Activated naive CD8-positive, alpha-beta T cell treated with anti-CD3 and anti-CD28 coated beads, Interleukin-2, amount 50 U/mL, for 16 hours (primary cell): ENCODE measurements around the gene ASIC4.

Experiments used
- DNase-seq: peaks from one replicate; pipeline ENCODE4 v3.0.0-alpha.2; 2020; ENCODE audit warnings: low read depth, low spot score

ASIC4 gene

GRCh38 chr2:219482674-219483405 lies 31.4 kb upstream of the ASIC4 start:
- no peak for DNase-seq

GRCh38 chr2:219483451-219484342 lies 30.6 kb upstream of the ASIC4 start:
- DNase-seq: no peak

DNA sequence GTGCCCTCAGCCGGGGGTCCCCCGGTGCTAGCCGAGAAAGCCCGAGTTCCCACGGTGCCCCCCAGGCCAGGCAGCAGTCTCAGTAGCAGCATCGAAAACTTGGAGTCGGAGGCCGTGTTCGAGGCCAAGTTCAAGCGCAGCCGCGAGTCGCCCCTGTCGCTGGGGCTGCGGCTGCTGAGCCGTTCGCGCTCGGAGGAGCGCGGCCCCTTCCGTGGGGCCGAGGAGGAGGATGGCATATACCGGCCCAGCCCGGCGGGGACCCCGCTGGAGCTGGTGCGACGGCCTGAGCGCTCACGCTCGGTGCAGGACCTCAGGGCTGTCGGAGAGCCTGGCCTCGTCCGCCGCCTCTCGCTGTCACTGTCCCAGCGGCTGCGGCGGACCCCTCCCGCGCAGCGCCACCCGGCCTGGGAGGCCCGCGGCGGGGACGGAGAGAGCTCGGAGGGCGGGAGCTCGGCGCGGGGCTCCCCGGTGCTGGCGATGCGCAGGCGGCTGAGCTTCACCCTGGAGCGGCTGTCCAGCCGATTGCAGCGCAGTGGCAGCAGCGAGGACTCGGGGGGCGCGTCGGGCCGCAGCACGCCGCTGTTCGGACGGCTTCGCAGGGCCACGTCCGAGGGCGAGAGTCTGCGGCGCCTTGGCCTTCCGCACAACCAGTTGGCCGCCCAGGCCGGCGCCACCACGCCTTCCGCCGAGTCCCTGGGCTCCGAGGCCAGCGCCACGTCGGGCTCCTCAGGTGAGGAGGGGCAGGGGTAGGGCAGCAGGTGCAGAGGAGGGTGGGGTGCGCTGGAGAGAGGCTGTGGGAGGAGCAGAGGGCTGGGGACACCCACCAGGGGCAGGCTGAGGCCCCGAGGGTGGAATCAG lies 29.7 kb upstream of the ASIC4 start:
- DNase-seq: no peak

GRCh38 chr2:219485201-219485580 lies 29.1 kb upstream of the ASIC4 start:
- no peak for DNase-seq

- DNase-seq: no peak
These were observed 27.8 kb upstream of the ASIC4 start for GRCh38 chr2:219486380-219486959.

DNA sequence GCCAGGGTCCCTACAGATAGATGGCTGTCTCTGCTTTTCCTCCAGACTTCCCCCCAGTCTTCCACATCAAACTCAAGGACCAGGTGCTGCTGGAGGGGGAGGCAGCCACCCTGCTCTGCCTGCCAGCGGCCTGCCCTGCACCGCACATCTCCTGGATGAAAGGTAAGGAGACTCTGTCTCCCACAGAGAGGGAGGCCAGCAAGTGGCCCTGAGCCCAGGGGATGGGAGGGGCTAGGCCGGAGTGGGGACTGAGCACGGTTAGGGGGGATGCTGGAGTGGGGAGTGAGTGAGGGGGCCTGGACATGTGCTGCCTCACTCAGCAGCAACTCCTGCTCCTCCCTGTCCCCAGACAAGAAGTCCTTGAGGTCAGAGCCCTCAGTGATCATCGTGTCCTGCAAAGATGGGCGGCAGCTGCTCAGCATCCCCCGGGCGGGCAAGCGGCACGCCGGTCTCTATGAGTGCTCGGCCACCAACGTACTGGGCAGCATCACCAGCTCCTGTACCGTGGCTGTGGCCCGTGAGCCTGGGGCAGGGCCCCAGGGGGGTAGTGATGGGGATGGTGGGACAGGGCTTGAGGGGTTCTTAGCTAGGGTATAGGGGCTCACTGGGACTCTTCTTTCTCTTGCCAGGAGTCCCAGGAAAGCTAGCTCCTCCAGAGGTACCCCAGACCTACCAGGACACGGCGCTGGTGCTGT lies 26.0 kb upstream of the ASIC4 start:
- DNase-seq: no peak

GRCh38 chr2:219488844-219489194 lies 25.5 kb upstream of the ASIC4 start:
- no peak for DNase-seq

- no peak for DNase-seq
These were observed 25.0 kb upstream of the ASIC4 start for GRCh38 chr2:219489315-219489714.

DNA sequence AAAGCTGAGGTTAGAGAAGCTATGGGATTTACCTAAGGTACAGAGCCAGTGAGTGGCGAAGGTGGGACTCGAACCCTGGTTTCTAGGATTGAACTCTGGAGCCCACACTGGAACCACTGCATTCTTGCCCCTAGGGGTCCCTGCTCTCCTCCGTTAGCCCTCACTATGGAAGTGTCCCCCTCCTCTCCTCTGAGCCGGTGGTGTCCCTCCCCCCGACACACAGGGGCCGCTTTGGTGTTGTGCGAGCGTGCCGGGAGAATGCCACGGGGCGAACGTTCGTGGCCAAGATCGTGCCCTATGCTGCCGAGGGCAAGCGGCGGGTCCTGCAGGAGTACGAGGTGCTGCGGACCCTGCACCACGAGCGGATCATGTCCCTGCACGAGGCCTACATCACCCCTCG lies 24.1 kb upstream of the ASIC4 start:
- no peak for DNase-seq

DNA sequence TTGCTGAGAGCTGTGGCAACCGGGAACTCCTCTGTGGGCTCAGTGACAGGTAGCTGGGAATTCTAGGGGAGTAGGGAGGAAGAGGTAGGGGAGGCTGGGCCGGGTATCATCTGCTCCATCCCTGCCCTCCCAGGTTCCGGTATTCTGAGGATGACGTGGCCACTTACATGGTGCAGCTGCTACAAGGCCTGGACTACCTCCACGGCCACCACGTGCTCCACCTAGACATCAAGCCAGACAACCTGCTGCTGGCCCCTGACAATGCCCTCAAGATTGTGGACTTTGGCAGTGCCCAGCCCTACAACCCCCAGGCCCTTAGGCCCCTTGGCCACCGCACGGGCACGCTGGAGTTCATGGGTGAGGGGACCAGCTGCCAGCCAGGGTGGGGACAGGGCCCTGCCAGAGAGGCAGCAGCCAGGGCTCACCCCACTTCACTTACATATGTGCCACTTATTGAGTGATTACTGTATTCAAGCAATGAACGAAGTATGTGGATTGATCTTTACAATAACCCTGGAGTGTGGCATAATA lies 23.6 kb upstream of the ASIC4 start:
- no peak for DNase-seq

GRCh38 chr2:219491278-219491963 lies 22.9 kb upstream of the ASIC4 start:
- no peak for DNase-seq

DNA sequence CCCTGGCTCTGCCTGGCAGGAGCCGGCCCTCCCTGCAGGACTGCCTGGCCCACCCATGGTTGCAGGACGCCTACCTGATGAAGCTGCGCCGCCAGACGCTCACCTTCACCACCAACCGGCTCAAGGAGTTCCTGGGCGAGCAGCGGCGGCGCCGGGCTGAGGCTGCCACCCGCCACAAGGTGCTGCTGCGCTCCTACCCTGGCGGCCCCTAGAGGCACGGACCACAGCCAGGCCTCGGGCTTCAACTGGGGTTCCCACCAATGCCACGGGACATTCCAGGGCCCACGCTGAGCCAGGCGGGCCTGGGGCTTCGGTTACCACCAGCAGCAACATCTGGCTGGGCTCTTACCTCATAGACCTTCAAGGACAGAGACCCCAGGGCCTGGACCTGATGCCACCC lies 21.7 kb upstream of the ASIC4 start:
- no peak for DNase-seq

GRCh38 chr2:219493086-219493485 lies 21.2 kb upstream of the ASIC4 start:
- no peak for DNase-seq

DNA sequence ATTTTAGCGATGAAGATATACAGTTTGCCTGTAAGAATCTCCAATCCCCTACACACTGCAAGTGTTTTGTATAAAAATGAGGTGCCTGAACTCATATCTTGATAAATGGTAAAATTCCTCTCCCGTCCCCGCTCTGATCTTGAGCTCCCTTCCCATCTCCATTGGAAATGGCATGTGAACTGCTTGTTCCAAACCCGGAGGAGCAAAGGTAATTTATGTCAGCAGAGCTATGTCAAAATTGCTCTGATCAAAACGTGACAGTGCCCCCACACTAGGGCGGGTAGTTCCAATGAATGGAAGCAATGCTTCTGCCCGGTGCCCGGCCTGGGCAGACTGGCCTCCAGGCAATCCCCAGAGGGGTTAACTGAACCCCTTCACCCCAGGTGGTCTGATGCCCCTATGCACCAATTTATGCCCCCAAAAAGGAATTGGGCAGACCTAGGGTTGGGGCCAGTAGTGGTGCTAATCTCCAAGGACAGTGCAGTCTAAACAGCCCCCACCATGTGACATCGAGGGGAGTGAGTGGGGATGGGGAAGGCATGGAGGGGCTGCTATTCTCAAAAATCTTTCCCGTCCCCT lies 19.2 kb upstream of the ASIC4 start:
- DNase-seq: no peak

- peak; percentile 15 for DNase-seq
These were observed 18.7 kb upstream of the ASIC4 start for GRCh38 chr2:219495531-219496122.

DNA sequence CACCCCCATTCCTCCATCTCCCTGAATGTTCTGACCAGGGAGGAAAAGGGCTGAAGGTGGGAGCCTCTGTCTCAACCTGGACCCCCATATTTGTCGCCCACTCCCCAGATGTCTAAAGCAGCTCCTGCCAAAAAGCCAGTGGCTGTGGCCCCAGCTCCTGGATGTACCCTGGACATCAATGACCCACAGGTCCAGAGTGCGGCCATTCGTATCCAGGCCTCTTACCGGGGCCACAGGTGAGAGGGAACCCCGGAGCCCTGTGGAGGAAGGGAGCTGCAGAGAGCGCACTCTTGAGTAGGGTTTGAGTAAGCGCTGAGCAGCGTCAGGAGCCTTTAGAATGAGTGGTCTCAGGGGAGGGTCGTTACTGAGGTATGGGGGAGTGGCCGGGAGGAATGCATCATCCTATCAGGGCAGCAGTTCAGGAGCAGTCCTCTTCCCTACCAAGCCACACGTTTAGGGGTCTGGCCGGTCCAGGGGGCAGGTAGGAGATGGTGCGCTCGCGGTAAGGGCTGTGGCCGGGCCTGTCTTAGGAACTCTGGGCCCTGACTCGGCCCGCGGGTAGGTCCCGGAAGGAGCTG lies 17.9 kb upstream of the ASIC4 start:
- no peak for DNase-seq

- no peak for DNase-seq
These were observed 17.3 kb upstream of the ASIC4 start for GRCh38 chr2:219496825-219497494.

DNA sequence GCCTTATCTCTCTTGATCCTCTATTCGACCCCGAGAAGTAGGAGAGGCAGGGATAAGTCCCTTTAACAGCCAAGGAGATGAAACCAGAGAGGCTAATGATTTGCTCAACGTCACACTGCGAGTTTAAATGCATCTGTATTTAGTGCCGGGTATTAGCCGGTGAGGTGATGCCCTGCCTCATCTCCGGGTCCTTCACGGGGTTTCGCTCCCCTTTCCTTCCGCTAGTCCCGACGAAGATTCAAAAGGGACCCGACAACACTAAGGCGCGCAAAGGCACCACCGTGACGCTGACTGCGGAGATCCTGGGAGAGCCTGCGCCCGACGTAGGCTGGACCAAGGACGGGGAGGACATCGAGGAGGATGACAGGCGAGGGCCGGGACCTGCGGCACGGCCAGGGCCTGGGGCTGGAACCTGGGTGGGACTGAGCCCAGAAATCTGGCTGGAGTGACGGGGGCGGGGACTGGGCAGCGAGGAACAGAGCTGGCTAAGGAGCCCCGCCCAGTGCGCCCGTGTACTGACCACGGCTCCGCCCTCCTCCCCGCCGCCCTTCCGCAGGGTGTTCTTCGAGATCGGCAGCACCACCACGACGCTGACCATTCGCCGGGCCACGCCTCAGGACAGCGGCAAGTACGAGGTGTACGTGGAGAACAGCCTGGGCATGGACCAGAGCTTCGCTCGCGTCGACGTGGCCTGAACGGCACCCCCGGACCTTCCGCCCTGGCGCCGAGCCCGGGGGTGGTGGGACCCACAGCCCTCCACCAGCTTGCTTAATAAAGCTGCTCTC lies 16.6 kb upstream of the ASIC4 start:
- no peak for DNase-seq
